ENCODE measurements around the gene LMF1. TPM values are rescaled to one million over a fixed set of nuclear protein-coding genes. Genes with fewer than 3 reads are reported as not detected.

Gene LMF1
- total and polyA plus RNA-seq, 2 of the 8 experiments (the other 6 are each of a cell fraction or from before 2014, with no cell fraction given): 3.5 to 9.1 TPM

- no peak overlapping the region for H3K9ac ChIP-seq (replicated peaks in 1 of 4; ENCODE audit: extremely low read depth in 1 of 4, low read depth in 3 of 4, low read length in 3 of 4)
- TF ChIP-seq RFX5 (IDR thresholded peaks at IDR 0.05; ENCODE audit: borderline replicate concordance, low read depth, low read length): no peak
- no peak for TF ChIP-seq POLR2AphosphoS5 (IDR thresholded peaks at IDR 0.05; ENCODE audit: low read depth, low read length)
- TF ChIP-seq YY1 (IDR thresholded peaks at IDR 0.05; ENCODE audit: low read depth, low read length): no peak
- no peak for TF ChIP-seq JUND (IDR thresholded peaks at IDR 0.05; ENCODE audit: low read length)
- no peak for TF ChIP-seq ASH2L (IDR thresholded peaks at IDR 0.05; ENCODE audit: low read length)
- TF ChIP-seq MAX (IDR thresholded peaks at IDR 0.05): no peak
- no peak for TF ChIP-seq FOSL1 (IDR thresholded peaks at IDR 0.05; ENCODE audit: insufficient read depth, low read depth, low read length)
- no peak for TF ChIP-seq TEAD4 (IDR thresholded peaks at IDR 0.05; ENCODE audit: low read depth, low read length)
- no peak for TF ChIP-seq EZH2 (IDR thresholded peaks at IDR 0.05; ENCODE audit: low read depth, low read length, severe bottlenecking)
- no peak for TF ChIP-seq RNF2 (IDR thresholded peaks at IDR 0.05; ENCODE audit: borderline replicate concordance, low read depth, low read length, missing control alignments, poor library complexity, severe bottlenecking)
- no peak for TF ChIP-seq ATF3 (IDR thresholded peaks at IDR 0.05; ENCODE audit: insufficient read depth, low read depth, low read length)
- no peak for TF ChIP-seq NRF1 (IDR thresholded peaks at IDR 0.05; ENCODE audit: low read depth, low read length)
- no peak for TF ChIP-seq CBX5 (IDR thresholded peaks at IDR 0.05; ENCODE audit: low read depth, low read length)
These were observed 90.2 kb downstream of the LMF1 start for GRCh38 chr16:880471-881171.

More at GRCh38 chr16:880471-881171, 90.2 kb downstream of the LMF1 start:
- H3K23ac ChIP-seq (ENCODE audit: insufficient read length): no peak overlapping the region
- H3K23me2 ChIP-seq (ENCODE audit: low read depth, low read length): no peaks in the 10 kb centered on the region
- H2BK5ac ChIP-seq (ENCODE audit: low read depth, low read length): no peak overlapping the region
- H2AFZ ChIP-seq (ENCODE audit: low read length): no peak overlapping the region
- no peak overlapping the region for H3K14ac ChIP-seq (ENCODE audit: insufficient read length)
- ChIA-PET CTCF (ENCODE audit: partially characterized antibody) (no interaction called here), POLR2A (ENCODE audit: partially characterized antibody) (no interaction called here)
- H3K4ac ChIP-seq (replicated peaks; ENCODE audit: insufficient read length, low read depth, low read length): no peak overlapping the region
- H3K79me1 ChIP-seq (ENCODE audit: low read depth, low read length): no peaks in the 10 kb centered on the region
- no peak overlapping the region for H4K91ac ChIP-seq (replicated peaks; ENCODE audit: insufficient read length, low read length)
- no peaks in the 10 kb centered on the region for H3K79me2 ChIP-seq (ENCODE audit: control insufficient read depth in 1 of 2, insufficient read depth in 2 of 2, low read length in 2 of 2)
- H2BK120ac ChIP-seq (replicated peaks; ENCODE audit: low read depth, low read length): no peak overlapping the region
- no peaks in the 10 kb centered on the region; a peak in 1 of 7 replicates for H3K4me1 ChIP-seq (replicated peaks in 1 of 4; ENCODE audit: control insufficient read depth in 3 of 4, insufficient read depth in 4 of 4, low read length in 3 of 4)
- peak overlapping the region; percentile 86; the same call in 1 of the 2 replicates for H4K8ac ChIP-seq (ENCODE audit: extremely low read depth, insufficient read depth, low read length)
- H3K18ac ChIP-seq (ENCODE audit: extremely low read depth, low read length): no peak overlapping the region
- H3K4me3 ChIP-seq (ENCODE audit: extremely low read depth in 1 of 4, insufficient read depth in 2 of 4, low read depth in 3 of 4, low read length in 4 of 4): no peak overlapping the region
- H2BK12ac ChIP-seq (ENCODE audit: low read depth, low read length): no peak overlapping the region
- no peak overlapping the region for H3K56ac ChIP-seq (replicated peaks; ENCODE audit: insufficient read length, low read depth, low read length)
- WGBS, 2 experiments (ENCODE audit: extremely low coverage in 1 of 2, insufficient coverage in 1 of 2, insufficient read length in 1 of 2, insufficient replicate concordance in 2 of 2, low coverage in 1 of 2, low lambda C conversion rate in 2 of 2, missing lambda C conversion rate in 1 of 2): 96% methylated on average over 7 of the region's 23 CpGs; no CpG with 5 or more reads in 1 of the 2 experiments
- no peak overlapping the region for H2BK15ac ChIP-seq (ENCODE audit: low read length)
- no peak overlapping the region for H2AK5ac ChIP-seq (ENCODE audit: low read depth, low read length)
- H3K27me3 ChIP-seq (replicated peaks in 1 of 4; ENCODE audit: control insufficient read depth in 3 of 4, extremely low read depth in 1 of 4, insufficient read depth in 3 of 4, low read length in 3 of 4): no peaks in the 10 kb centered on the region; a peak in 1 of 7 replicates
- H2BK20ac ChIP-seq (ENCODE audit: low read length): no peak overlapping the region
- H3K4me2 ChIP-seq (ENCODE audit: insufficient read depth in 1 of 2, low read depth in 2 of 2, low read length in 2 of 2): no peak overlapping the region
- no peaks in the 10 kb centered on the region for H4K20me1 ChIP-seq (replicated peaks in 1 of 2; ENCODE audit: control insufficient read depth in 1 of 2, insufficient read depth in 2 of 2, low read length in 2 of 2)
- no peaks in the 10 kb centered on the region for H3K36me3 ChIP-seq (ENCODE audit: control insufficient read depth in 2 of 4, insufficient read depth in 4 of 4, low read length in 3 of 4)
- no peak overlapping the region for H4K5ac ChIP-seq (ENCODE audit: insufficient read length, low read depth, low read length)
- no peak for FAIRE-seq
- no peak for DNase-seq (ENCODE audit: low read depth in 1 of 2, low spot score in 2 of 2)
- no peak overlapping the region for H3K27ac ChIP-seq (ENCODE audit: low read depth, low read length)
- peaks cover 0 to 17% of the 10 kb centered on the region in 2 experiments; a peak in 2 of 4 replicates for H3K9me3 ChIP-seq (ENCODE audit: insufficient read depth in 2 of 2, low read depth in 1 of 2, low read length in 1 of 2)

Data from H1 (cell line).